Measurements from ENCODE around the gene EFS.

The EFS gene

GRCh38 chr14:23378612-23379220 lies 13.7 kb upstream of the EFS start:
- no peak for DNase-seq (ENCODE audit: low read depth in 2 of 2)

- DNase-seq (ENCODE audit: low read depth in 2 of 2), result no peak
These were observed 12.9 kb upstream of the EFS start for GRCh38 chr14:23377573-23378563.

GRCh38 chr14:23377198-23377550 lies 12.2 kb upstream of the EFS start:
- no peak for DNase-seq (ENCODE audit: low read depth in 2 of 2)

GRCh38 chr14:23376482-23377197 lies 11.7 kb upstream of the EFS start, which contains the start of gene CMTM5:
CMTM5 (plus strand) TSS chr14:23377046; CDS start chr14:23377252, 206 bp downstream.
- no peak for DNase-seq (ENCODE audit: low read depth in 2 of 2)

GRCh38 chr14:23375527-23376251 lies 10.7 kb upstream of the EFS start:
- DNase-seq (ENCODE audit: low read depth in 2 of 2), result no peak

- DNase-seq (ENCODE audit: low read depth in 2 of 2), result no peak
These were observed 8.1 kb upstream of the EFS start for GRCh38 chr14:23373041-23373440.

- DNase-seq (ENCODE audit: low read depth in 2 of 2), result no peak
These were observed 7.5 kb upstream of the EFS start, which contains the start of gene IL25 for GRCh38 chr14:23372509-23372908. IL25 (plus strand) TSS chr14:23372809.

- DNase-seq (ENCODE audit: low read depth in 2 of 2), result no peak
These were observed 6.9 kb upstream of the EFS start for GRCh38 chr14:23371865-23372264.

GRCh38 chr14:23370221-23370620 lies 5.2 kb upstream of the EFS start:
- DNase-seq (ENCODE audit: low read depth in 2 of 2), result no peak

- DNase-seq (ENCODE audit: low read depth in 2 of 2), result peak in 1 of 2 experiments; percentile 65
These were observed 1.5 kb upstream of the EFS start for GRCh38 chr14:23366426-23366921.

- peak in 1 of 2 experiments; percentile 72 for DNase-seq (ENCODE audit: low read depth in 2 of 2)
These were observed 907 bp upstream of the EFS start for GRCh38 chr14:23365732-23366425.

GRCh38 chr14:23364164-23365035 lies 572 bp downstream of the EFS start:
- DNase-seq (ENCODE audit: low read depth in 2 of 2), result no peak

GRCh38 chr14:23362200-23362599 lies 2.8 kb downstream of the EFS start:
- no peak for DNase-seq (ENCODE audit: low read depth in 2 of 2)

GRCh38 chr14:23361763-23362162 lies 3.2 kb downstream of the EFS start:
- no peak for DNase-seq (ENCODE audit: low read depth in 2 of 2)

- DNase-seq (ENCODE audit: low read depth in 2 of 2), result no peak
These were observed 3.7 kb downstream of the EFS start for GRCh38 chr14:23361320-23361719.

- DNase-seq (ENCODE audit: low read depth in 2 of 2), result no peak
These were observed 4.5 kb downstream of the EFS start for GRCh38 chr14:23360496-23360895.

- DNase-seq (ENCODE audit: low read depth in 2 of 2), result no peak
These were observed 5.1 kb downstream of the EFS start for GRCh38 chr14:23359722-23360447.

- DNase-seq (ENCODE audit: low read depth in 2 of 2), result no peak
These were observed 5.8 kb downstream of the EFS start for GRCh38 chr14:23359167-23359626.

Measured in fibroblast of skin of left quadriceps (primary cell).